Measurements from ENCODE around the gene COL13A1. TPM values are rescaled to one million over a fixed set of nuclear protein-coding genes. Genes with fewer than 3 reads are reported as not detected.

COL13A1 gene
- total RNA-seq, 1 donor from 2014 or later: 29.2 TPM

GRCh38 chr10:69957241-69957885, 155.7 kb downstream of the COL13A1 start:
- H3K4me1 Mint-ChIP-seq (ENCODE audit: unreplicated experiment): peaks cover 8% of the 10 kb centered on the region
- DNase-seq (ENCODE audit: extremely low spot score, unreplicated experiment): no peak
- H3K27me3 Mint-ChIP-seq (ENCODE audit: unreplicated experiment): no peaks in the 10 kb centered on the region
- TF ChIP-seq CTCF (IDR thresholded peaks at IDR 0.05): no peak
- peaks cover 19% of the 10 kb centered on the region for H3K36me3 Mint-ChIP-seq (ENCODE audit: unreplicated experiment)
- H3K27ac Mint-ChIP-seq (ENCODE audit: unreplicated experiment): no peak overlapping the region
- H3K4me3 Mint-ChIP-seq (ENCODE audit: unreplicated experiment): no peak overlapping the region
- H3K9me3 Mint-ChIP-seq (ENCODE audit: unreplicated experiment): no peaks in the 10 kb centered on the region

GRCh38 chr10:69957886-69958555, 156.3 kb downstream of the COL13A1 start:
- no peaks in the 10 kb centered on the region for H3K27me3 Mint-ChIP-seq (ENCODE audit: unreplicated experiment)

GRCh38 chr10:69958556-69958902, 156.8 kb downstream of the COL13A1 start:
- Mint-ChIP-seq H3K36me3 (ENCODE audit: unreplicated experiment) (peaks cover 17% of the 10 kb centered on the region), H3K4me1 (ENCODE audit: unreplicated experiment) (peaks cover 8% of the 10 kb centered on the region), H3K4me3 (ENCODE audit: unreplicated experiment) (no peak overlapping the region), H3K27ac (ENCODE audit: unreplicated experiment) (no peak overlapping the region), H3K9me3 (ENCODE audit: unreplicated experiment) (no peaks in the 10 kb centered on the region), H3K27me3 (ENCODE audit: unreplicated experiment) (no peaks in the 10 kb centered on the region)
- TF ChIP-seq CTCF (IDR thresholded peaks at IDR 0.05): peak; percentile 22
- no peak for DNase-seq (ENCODE audit: extremely low spot score, unreplicated experiment)

More at GRCh38 chr10:69957886-69958555, 156.3 kb downstream of the COL13A1 start:
- no peak overlapping the region for H3K27ac Mint-ChIP-seq (ENCODE audit: unreplicated experiment)
- H3K4me3 Mint-ChIP-seq (ENCODE audit: unreplicated experiment): no peak overlapping the region
- no peaks in the 10 kb centered on the region for H3K9me3 Mint-ChIP-seq (ENCODE audit: unreplicated experiment)
- DNase-seq (ENCODE audit: extremely low spot score, unreplicated experiment): no peak
- H3K36me3 Mint-ChIP-seq (ENCODE audit: unreplicated experiment): peaks cover 17% of the 10 kb centered on the region
- TF ChIP-seq CTCF (IDR thresholded peaks at IDR 0.05): peak; percentile 75
- peaks cover 8% of the 10 kb centered on the region for H3K4me1 Mint-ChIP-seq (ENCODE audit: unreplicated experiment)

GRCh38 chr10:69959911-69960310, 158.2 kb downstream of the COL13A1 start:
- H3K27ac Mint-ChIP-seq (ENCODE audit: unreplicated experiment): no peak overlapping the region
- H3K36me3 Mint-ChIP-seq (ENCODE audit: unreplicated experiment): peaks cover 17% of the 10 kb centered on the region
- no peak for TF ChIP-seq CTCF (IDR thresholded peaks at IDR 0.05)
- no peaks in the 10 kb centered on the region for H3K9me3 Mint-ChIP-seq (ENCODE audit: unreplicated experiment)
- no peak overlapping the region for H3K4me3 Mint-ChIP-seq (ENCODE audit: unreplicated experiment)
- no peaks in the 10 kb centered on the region for H3K27me3 Mint-ChIP-seq (ENCODE audit: unreplicated experiment)
- H3K4me1 Mint-ChIP-seq (ENCODE audit: unreplicated experiment): peaks cover 8% of the 10 kb centered on the region
- peak; percentile 17 for DNase-seq (ENCODE audit: extremely low spot score, unreplicated experiment)

- Mint-ChIP-seq H3K4me3 (ENCODE audit: unreplicated experiment) (no peak overlapping the region), H3K9me3 (ENCODE audit: unreplicated experiment) (no peaks in the 10 kb centered on the region), H3K27me3 (ENCODE audit: unreplicated experiment) (no peaks in the 10 kb centered on the region), H3K4me1 (ENCODE audit: unreplicated experiment) (peaks cover 13% of the 10 kb centered on the region), H3K36me3 (ENCODE audit: unreplicated experiment) (peaks cover 17% of the 10 kb centered on the region), H3K27ac (ENCODE audit: unreplicated experiment) (no peak overlapping the region)
- no peak for TF ChIP-seq CTCF (IDR thresholded peaks at IDR 0.05)
- peak; percentile 67 for DNase-seq (ENCODE audit: extremely low spot score, unreplicated experiment)
These were observed 158.9 kb downstream of the COL13A1 start for GRCh38 chr10:69960606-69960987.

All from osteocyte (in vitro differentiated cells).